NCI-H82 (cell line): ENCODE data around the gene SLC15A1.

ENCODE experiments used
- DNase-seq: peaks from one replicate; lab custom pipeline; 2025; lab: John Stamatoyannopoulos, UW

Gene SLC15A1, protein sequence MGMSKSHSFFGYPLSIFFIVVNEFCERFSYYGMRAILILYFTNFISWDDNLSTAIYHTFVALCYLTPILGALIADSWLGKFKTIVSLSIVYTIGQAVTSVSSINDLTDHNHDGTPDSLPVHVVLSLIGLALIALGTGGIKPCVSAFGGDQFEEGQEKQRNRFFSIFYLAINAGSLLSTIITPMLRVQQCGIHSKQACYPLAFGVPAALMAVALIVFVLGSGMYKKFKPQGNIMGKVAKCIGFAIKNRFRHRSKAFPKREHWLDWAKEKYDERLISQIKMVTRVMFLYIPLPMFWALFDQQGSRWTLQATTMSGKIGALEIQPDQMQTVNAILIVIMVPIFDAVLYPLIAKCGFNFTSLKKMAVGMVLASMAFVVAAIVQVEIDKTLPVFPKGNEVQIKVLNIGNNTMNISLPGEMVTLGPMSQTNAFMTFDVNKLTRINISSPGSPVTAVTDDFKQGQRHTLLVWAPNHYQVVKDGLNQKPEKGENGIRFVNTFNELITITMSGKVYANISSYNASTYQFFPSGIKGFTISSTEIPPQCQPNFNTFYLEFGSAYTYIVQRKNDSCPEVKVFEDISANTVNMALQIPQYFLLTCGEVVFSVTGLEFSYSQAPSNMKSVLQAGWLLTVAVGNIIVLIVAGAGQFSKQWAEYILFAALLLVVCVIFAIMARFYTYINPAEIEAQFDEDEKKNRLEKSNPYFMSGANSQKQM

DNA sequence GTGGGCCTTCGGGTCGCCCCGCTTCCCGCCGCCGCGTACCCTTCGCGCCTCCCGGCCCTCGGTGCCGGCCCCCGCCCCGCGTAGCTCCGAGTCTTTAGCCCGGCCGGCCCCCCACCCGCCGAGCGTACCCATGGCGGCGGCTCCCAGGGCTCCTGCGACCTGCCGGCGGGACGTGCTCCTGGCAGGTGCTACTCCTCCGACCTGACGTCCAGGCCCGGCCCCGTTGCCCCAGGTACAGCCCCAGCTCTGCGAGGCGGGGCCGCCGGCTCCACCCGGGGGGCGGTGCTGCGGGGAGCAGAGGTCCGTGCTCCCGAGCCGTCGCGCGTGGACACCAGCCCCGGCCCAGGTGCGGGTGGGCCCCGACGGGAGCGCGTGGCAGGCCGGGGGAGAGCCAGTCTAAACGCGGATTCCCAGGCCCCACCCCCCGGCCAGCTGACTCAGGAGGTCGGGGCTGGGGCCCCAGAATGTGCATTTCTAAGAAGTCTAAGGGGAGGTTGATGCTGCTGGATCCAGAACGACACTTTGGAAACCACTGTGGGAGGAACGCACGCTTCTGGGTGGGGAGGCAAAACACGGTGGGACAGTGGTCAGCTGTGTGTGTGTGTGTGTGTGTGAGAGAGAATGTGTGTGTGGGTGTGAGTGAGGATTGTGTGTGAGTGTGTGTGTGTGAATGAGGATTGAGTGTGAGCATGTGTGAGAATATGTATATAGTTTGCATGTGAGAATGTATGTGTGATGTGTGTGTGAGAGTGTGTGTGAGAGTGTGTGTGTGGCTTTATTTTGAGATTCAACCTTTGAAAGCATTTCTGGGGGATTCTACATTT lies at the start of gene SLC15A1:
TSS of gene SLC15A1 (minus strand) at position 206 of the 824 bp plus-strand sequence. CDS start at position 132, 74 bp downstream.
- DNase-seq, result no peak

DNA sequence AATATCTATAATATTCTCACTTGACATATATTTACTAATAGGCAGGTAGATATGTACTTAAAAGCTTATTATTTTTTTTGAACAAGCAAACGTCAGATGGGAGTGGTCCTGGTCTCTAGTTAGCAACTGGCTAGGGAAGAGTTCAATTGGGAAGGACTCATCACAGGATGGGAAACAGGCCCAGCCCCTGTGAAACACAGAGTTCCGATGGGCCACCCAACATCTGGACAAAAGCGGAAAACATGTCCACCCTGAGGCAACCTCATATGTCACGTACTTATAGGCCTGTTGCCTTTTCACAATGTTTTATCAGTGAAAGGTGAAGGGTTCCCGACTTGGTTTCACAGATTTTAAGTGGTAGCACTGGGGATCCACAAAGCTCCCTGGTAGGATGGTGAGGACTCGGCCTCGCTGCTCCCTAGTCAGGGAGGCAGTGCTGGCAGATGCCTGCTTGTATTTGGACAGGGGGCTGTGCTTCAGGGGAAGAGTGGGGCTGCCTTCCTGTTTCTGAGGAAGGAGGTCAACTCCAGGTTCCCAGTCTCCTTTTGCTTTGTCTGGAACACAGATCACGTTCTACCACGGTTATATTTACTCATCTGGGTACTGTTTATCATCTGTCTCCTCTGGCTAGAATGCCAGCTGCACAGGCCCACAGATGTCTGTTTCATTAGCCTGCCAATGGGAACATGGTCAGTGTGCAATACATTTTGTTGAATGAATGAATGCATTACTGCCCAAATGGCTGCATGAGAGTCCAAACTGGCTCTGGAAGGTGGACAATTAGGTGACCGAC lies 49.4 kb upstream of the SLC15A1 start:
- no peak for DNase-seq

DNA sequence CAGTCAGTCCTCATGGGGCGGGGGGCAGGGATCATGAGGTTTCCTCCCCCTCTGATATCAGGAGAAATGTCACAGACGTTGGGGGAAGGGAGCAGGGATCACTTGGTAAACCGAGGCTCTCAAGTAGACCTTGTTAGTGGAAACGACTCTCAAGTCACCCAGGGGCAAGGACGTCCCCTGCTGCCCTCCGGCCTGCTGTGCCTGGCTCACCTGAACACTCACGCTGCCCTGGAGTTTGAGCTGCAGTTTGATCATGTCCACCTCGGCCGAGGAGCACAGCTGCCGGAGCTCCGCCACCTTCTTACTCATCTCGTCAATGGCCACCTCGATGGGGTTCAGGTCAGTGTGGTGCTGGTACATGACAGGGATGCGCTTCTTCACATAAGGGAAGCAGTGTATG lies 47.6 kb upstream of the SLC15A1 start:
- no peak for DNase-seq

DNA sequence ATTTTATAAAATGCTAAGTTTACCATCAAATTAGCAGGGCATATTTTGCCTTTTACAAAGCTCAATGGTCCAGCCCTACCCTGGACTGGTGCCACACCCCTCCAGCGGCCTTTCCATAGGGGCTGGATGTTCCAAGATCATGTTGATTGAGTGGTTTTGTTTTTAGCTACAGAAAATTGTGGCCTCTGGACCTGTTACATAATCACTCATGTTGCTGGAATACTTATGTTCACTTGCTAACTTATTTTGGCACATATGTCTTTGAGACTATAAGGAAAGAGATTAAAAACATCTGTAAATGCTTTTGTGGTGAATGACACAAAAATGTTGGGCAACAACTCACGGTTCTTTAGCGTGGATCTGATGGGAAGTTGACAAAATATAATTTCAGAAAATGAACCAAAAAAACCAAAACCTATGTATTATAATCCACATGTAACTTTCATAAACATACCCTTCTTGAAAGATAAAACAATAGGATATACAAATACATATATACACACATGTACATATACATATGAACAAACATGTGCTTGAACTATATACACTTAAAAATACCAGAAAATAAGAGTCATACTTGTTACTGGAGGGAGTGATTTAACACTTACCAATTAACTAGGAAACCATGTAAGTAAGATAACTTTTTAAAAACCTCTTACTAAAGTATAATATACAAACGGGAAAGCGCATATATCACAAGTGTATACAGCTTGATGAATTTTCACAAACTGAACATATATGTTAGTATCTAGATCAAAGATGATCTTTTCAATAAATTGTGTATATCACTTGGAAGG lies 46.6 kb upstream of the SLC15A1 start:
- no peak for DNase-seq

DNA sequence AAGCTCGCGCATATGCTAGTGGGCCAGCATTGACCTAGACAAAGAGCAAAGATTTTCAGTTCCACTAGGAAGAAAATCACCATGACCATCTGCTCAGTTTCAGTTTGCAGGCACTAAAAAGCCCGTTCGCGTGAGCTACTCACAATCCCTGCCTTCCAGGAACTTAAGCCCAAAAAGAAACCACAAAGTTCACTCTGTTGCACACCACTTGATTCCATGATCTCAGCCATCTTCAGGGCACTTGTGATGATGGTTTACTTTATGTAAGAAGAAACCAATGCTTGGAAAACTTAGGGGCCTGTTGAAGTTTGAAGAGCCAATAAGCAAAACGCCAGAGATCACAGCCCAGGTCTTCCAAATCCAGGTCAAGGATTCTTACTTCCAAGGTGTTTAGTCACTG lies 45.0 kb upstream of the SLC15A1 start:
- no peak for DNase-seq

DNA sequence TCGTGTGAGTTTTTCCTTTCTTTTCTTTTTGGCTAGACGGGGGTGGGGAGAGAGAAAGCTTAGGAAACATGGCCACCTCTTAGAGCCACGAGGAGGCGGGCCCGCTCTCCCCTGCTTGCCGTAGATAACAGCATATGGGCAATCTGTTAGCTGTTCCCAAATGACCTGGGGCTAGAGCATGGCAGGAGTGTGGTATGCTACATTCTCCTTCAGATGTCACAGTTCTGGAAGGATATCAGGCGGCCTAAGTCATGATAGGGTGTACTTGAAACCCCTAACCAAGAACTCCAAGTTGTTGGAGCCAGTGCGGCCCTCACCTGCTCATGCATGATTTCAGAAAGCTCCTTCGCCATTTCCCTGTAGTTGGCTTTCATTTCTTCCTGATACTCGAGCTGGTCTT lies 44.3 kb upstream of the SLC15A1 start:
- DNase-seq, result no peak

DNA sequence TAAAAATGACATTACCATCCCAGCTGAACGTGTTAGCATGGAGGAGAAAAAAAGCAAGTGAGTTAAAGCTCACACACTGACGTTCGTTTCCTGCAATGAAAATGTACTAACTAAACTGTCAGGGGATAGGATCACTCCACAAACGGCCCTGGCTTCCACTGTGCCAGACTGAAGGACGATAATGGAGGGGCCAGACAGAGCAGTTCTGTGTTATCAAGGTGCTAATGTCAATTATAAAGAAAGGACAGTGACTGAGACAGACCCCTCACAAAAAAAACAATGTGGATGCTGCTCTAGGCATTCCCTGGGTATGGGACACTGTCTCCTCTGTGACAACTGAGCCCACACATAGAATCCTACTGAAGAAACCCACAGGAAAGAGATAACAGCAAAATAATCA lies 43.7 kb upstream of the SLC15A1 start:
- DNase-seq, result no peak

DNA sequence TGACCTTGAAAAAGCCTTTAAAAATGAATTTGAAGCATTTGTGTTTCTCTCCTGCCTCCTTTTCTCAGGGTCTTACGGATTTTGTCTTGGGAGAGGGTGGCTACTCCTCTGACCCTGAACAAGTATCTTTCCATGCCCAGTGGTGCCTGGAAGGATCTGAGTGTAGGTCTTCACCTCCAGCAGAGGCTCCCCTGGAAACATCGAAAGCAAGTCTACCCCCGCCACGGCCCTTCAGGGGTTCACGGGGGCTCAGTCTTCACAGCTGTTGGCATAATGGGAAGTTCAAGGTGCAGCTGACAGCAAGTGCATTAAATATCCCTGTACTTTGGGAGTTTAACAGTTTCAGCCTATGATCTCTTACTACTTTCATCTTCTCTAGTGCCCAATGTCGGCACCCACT lies 42.7 kb upstream of the SLC15A1 start:
- DNase-seq, result no peak

DNA sequence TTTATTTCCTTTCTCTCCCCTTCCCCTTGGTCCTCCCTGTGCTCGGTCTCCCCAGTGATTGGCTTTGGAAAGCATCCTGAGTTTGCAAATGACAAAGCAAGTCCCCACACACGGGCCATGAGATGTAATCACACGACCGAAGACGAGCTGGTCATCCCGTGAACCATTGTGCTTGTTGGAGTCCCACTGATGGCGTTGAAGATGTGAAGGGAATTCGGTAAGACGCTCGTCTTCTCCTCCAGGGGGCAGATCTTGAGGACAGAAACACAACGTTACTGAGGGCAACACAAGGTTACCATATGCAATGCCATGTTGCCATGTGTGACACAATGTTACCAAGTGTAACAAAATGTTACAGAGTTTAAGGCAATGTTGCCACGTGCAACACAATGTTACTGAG lies 42.0 kb upstream of the SLC15A1 start:
- DNase-seq, result no peak

DNA sequence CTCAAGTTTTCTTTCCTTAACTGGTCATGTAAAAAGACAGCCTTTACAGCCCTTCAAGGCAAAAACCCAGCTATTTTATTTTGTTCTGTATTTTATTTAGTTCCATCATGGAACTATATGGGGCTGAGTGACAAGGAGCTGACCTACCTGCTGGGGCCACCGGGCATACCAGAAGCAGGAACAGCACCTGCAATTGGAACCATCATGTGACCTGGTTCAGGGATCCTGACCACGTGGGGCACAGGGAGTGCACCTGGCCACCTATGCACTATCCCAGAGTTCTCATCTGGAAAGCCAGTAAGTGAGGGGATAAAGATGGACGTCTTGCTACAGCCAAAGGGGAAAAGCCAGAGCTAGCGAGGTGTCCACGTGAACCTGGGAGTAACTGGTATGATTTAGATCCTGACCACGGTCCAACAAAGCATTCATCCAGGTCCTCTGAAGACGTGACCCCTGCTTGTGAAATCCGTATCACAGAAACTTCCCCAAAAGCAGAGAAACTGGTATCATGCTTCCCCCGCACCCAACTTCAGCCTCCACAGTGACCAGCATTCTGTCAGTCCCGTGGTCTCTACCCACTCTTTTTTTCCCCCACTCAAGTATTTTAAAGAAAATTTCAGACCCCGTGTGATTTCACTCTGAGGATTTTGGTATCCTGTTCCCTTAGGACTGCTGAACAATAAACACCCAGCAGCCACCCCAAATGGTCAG lies 40.5 kb upstream of the SLC15A1 start:
- DNase-seq, result no peak

DNA sequence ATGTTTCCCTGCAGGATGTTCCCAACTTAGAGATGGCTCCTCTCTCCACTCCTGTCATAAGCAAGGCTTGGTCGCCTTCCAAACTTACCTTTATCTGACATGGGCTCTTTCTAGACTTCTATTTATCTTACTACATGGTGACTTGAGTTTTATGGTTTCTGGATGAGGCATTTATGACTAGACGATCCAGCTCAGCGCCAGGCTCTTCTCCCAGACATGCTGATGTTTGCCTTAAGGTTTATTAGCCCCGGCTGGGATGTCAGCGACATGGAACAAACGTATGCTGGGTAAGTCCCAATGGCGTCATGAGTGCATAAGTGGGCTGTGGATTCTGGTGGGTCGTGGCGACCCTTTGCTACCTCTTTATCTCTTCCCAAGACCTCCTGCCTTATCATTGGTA lies 39.8 kb upstream of the SLC15A1 start:
- no peak for DNase-seq

DNA sequence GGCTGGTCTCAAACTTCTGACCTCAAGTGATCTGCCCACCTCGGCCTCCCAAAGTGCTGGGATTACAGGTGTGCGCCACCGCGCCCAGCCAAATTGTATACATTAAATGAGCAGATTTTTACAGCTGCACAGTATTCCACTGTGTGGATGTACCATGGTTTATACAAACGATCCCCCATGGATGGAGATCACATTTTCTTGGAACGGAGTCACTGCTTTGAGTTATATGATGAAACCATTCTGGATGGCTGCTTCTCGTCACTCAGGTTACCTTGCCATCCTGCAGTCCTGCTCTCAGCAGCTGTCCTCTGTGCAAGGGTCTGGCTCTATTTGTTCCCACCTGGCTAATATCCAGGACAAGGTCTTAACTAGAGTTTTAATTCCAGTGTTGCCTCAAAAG lies 39.1 kb upstream of the SLC15A1 start:
- no peak for DNase-seq

DNA sequence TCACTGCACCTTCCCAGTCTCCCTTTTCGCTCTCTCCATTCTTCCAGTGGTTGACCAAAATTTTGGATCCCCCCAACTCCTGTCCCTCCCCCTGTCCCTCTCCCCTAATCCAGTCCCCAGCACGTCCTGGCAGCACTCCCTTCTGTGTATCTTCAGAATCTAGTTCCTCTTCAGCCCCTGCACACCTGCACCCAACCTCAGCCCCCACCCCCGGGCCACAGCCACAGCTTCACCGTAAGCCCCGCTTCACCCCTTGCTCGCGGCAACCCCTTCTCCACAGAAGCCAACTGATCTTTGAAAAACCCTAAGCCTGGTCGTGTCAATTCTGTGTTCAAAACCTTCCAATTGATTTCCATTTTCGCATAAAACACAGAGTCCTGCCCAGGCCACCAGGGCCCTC lies 35.5 kb upstream of the SLC15A1 start:
- no peak for DNase-seq

DNA sequence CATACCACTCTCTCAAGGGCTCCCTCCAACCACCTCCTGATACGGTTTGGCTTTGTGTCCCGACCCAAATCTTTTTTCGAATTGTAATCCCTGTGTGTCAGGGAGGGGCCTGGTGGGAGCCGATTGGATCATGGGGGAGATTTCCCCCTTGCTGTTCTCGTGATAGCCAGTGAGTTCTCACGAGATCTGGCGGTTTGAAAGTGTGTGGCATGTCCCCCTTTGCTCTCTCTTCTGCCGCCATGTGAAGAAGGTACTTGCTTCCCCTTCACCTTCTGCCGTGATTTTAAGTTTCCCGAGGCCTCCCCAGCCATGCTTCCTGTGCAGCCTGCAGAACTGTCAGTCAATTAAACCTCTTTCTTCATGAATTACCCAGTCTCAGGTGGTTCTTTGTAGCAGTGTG lies 34.7 kb upstream of the SLC15A1 start:
- no peak for DNase-seq

DNA sequence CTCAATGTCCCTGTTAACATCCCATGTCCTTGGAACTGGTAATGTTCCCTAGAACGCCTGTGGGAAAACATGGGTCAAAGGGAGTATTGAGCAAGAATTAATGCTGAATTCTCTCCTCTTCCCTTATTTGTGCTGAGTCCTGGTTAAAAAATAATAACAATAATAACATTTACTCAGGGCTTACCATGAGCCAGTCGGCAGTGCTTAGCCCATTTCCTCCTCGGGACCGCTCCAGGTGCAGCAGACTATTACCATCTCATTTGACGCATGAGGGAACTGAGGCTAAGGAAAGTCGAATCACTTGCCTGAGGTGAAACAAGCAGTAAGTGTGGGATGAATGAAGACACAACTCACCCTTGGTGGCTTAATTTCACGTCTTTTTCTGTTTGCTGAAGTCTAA lies 33.6 kb upstream of the SLC15A1 start:
- DNase-seq, result no peak

DNA sequence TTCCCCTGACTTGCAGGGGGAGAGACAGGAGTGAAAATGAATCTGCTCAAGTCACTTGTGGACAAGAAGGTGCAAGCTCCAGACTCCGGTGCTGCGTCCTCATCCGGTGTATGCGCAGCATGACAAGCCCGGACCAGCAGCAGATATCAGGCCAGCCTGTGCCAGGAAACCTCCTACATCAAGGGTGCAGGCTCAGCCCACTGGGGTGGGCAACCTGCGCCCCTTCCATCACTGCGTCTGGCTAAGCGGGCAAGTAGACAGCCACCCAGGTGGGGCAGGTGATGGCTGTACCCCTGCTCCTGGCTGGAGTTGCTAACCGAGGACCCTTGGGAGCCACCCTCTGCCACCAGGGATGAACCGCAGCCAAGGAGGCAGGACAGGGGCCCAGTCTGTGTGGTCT lies 32.9 kb upstream of the SLC15A1 start:
- DNase-seq, result no peak

DNA sequence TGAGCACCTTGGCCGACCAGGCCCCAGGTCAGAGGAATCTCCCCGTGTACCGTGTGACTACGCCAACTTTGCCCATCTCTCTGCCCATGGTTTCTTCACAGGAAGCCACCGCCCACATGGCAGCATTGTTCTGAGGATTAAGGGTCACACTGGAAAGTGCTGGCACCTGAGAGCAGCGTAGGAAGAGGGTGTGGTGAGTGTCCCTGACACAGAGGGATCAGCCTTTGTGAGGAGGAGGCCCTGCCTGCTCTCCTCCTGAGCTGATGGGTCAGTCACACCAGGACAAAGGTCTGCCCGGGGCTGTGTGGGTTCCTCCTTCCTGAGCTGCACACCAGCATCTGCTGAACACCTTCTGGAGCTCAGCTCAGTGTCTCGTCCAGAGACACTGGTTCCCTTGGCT lies 32.2 kb upstream of the SLC15A1 start:
- DNase-seq, result no peak

DNA sequence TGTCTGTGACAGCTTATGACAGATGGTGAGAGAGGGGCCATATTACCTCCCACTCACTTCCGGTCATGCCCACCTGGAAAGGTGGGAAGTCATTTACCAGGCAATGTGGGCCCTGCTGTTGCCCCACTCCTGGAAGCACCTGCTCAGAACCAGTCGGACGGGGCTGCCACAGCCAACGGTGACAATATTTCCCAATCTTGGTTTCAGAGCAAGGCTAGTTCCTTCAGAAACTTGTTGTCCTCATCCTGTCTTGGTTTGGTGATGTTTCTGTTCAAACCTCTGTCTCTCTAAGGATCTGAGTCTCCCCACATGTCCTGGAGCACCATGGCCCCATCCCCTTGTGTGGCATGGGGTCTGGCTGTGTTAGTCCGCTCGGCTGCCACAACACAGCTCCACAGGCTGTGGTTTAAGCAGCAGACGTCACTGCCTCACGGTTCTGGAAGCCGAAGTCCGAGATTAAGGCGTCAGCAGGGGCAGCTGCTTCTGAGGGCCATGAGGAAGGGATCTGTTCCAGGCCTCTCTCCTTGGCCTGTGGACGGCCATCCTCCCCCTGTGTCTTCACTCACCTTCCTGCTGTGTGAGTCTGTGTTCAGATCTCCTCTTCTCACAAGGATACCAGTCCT lies 31.5 kb upstream of the SLC15A1 start:
- no peak for DNase-seq

DNA sequence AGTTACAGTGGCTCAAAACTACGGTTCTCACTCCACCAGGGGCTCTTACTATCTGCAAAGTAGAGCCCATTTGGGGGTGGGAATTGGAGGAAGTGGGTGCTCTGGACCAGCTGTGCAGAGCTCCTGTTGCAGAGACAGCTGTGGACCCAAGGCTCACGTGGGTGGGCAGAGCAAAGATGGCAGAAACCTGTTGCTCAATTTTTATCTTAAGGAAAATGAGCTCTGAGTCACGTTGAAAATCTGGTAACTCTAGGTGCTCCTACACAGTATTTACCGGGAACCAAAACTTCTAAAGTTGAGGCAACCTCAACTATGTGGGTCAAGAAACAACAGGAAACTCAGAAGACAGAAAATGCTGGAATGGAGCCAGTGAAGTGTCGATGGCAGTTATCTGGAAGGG lies 30.2 kb upstream of the SLC15A1 start:
- DNase-seq, result no peak

DNA sequence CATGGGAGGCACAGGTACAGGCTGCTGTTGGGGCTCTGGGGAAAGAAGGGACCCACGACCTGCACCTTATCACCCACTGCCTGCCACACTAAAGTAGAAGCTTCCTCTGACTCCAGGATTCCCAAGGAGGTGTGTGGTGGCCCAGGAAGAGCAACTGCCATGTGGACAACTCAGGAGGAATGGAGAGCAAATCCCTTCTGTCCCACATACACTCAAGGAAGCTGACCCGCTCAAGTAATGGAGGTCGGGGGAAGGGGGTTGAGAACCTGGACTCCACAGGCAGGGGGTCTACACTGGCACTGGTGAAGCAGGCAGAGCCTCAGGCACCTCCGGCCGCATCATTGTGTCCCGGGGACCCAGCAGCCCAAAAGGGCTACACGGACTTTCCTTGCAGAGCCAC lies 29.4 kb upstream of the SLC15A1 start:
- no peak for DNase-seq
